GM18873 (cell line): ENCODE data around the gene PCDHB5.
"Not testable (repeated sequence)": the region's sequence is repeated elsewhere in the genome, so short reads cannot be mapped to it uniquely, and the experiment has no call there.

Source experiments
- ATAC-seq: cut with Tn5 transposase; IDR thresholded peaks from one replicate; pipeline ENCODE4 v1.9.1; 2021; ENCODE audit warnings: mild to moderate bottlenecking, moderate library complexity, moderate number of reproducible peaks; ENCODE audit not compliant: unreplicated experiment, low FRiP score

PCDHB5 gene

DNA sequence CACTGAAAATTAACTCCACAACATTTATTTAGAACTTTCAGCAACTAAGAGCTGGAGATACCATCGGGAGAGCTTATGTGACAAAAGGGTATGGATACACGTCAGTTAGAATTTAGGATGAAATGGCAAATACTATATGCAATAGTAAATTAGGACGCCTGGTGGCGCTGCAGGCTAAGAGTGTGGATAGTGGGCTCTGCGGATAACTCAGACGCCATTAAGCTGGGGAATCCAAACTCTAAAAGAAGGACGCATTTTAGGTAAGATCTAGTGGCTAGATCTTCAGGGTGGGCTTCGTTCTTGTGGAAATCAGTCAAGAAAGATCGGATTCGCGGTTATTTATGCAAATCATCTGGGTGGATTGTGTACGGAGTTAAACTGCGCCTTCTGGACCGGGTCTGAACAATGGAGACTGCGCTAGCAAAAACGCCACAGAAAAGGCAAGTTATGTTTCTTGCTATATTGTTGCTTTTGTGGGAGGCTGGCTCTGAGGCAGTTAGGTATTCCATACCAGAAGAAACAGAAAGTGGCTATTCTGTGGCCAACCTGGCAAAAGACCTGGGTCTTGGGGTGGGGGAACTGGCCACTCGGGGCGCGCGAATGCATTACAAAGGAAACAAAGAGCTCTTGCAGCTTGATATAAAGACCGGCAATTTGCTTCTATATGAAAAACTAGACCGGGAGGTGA is at the start of gene PCDHB5:
Gene PCDHB5 (plus strand): TSS at position 177 of the 688 bp plus-strand sequence. CDS start 229 bp downstream, at position 406.
- ATAC-seq: no peak

GRCh38 chr5:141094481-141095262 is 40.3 kb upstream of the PCDHB5 start, which contains the start of gene PCDHB2:
TSS of gene PCDHB2 (plus strand) at chr5:141094615. CDS start at chr5:141094791, 176 bp downstream.
- ATAC-seq: no peak

GRCh38 chr5:141095263-141095641 is 39.8 kb upstream of the PCDHB5 start:
- ATAC-seq: no peak

DNA sequence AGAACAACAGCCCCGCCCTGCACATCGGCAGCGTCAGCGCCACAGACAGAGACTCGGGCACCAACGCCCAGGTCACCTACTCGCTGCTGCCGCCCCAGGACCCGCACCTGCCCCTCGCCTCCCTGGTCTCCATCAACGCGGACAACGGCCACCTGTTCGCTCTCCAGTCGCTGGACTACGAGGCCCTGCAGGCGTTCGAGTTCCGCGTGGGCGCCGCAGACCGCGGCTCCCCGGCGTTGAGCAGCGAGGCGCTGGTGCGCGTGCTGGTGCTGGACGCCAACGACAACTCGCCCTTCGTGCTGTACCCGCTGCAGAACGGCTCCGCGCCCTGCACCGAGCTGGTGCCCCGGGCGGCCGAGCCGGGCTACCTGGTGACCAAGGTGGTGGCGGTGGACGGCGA is 38.8 kb upstream of the PCDHB5 start:
- ATAC-seq: not testable (repeated sequence)

DNA sequence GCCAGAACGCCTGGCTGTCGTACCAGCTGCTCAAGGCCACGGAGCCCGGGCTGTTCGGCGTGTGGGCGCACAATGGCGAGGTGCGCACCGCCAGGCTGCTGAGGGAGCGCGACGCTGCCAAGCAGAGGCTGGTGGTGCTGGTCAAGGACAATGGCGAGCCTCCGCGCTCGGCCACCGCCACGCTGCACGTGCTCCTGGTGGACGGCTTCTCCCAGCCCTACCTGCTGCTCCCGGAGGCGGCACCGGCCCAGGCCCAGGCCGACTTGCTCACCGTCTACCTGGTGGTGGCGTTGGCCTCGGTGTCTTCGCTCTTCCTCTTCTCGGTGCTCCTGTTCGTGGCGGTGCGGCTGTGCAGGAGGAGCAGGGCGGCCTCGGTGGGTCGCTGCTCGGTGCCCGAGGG is 38.4 kb upstream of the PCDHB5 start:
- ATAC-seq: not testable (repeated sequence)

DNA sequence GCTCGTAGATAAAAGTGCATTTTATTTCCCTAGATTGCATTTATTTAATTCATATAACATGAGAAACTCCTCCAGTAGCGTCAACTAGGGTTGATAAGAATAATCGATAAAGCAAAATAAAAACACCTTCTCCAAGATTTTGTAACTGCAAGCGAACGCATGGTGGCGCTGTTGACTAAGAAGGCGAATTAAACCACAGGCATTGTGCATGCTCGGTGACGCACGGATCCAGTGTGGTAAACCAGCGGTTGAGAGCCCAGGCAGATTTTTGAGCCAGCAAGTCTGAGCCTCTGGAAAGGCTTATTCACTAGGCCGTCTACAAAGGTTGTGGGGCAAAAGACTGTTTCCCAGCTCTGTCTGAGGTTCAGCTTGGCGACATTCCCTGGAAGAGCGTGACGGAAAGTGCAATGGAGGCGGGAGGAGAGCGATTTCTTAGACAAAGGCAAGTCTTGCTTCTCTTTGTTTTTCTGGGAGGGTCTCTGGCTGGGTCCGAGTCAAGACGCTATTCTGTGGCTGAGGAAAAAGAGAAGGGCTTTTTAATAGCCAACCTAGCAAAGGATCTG is 34.7 kb upstream of the PCDHB5 start, which contains the start of gene PCDHB3:
Gene PCDHB3 (plus strand): TSS at position 231 of the 563 bp plus-strand sequence. CDS start 177 bp downstream, at position 408.
- no peak for ATAC-seq

DNA sequence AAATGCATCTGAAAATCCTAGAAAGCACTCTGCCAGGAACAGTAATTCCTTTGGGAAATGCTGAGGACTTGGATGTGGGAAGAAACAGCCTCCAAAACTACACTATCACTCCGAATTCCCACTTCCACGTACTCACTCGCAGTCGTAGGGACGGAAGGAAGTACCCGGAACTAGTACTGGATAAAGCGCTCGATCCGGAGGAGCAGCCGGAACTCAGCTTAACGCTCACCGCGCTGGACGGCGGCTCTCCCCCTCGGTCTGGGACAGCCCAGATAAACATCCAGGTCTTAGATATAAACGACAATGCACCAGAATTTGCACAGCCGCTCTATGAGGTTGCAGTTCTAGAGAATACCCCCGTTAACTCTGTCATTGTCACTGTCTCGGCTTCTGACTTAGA is 33.9 kb upstream of the PCDHB5 start:
- no peak for ATAC-seq

- not testable (repeated sequence) for ATAC-seq
Observed at GRCh38 chr5:141102070-141102469, 32.9 kb upstream of the PCDHB5 start.

DNA sequence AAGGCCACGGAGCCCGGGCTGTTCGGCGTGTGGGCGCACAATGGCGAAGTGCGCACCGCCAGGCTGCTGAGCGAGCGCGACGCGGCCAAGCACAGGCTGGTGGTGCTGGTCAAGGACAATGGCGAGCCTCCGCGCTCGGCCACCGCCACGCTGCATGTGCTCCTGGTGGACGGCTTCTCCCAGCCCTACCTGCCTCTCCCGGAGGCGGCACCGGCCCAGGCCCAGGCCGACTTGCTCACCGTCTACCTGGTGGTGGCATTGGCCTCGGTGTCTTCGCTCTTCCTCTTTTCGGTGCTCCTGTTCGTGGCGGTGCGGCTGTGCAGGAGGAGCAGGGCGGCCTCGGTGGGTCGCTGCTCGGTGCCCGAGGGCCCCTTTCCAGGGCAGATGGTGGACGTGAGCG is 32.5 kb upstream of the PCDHB5 start:
- not testable (repeated sequence) for ATAC-seq

GRCh38 chr5:141105350-141105749 is 29.7 kb upstream of the PCDHB5 start:
- ATAC-seq: no peak

- no peak for ATAC-seq
Observed at GRCh38 chr5:141119250-141119649, 15.8 kb upstream of the PCDHB5 start.

DNA sequence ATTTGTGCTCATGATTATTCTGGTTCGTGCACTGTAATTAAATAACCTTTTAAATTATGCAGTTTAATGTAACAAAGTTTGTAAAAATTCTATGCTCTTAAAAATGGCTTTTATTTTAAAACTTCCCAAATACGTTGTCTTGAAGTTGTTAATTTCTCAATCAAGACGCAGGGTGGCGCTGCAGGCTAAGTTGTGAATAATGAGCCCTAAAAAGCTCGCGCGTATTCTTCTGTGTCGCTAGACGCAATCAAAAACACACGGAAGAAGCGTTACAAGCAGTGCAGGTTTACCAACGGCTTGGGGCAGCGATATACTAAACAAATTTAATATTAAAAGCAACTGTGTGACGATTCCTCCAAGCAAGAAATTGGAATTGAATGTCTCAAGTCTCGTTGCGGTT is 13.4 kb upstream of the PCDHB5 start, which contains the start of gene PCDHB4:
Gene PCDHB4 (plus strand): TSS at position 256 of the 400 bp plus-strand sequence. CDS start 181 bp downstream, outside the sequence.
- ATAC-seq: no peak

DNA sequence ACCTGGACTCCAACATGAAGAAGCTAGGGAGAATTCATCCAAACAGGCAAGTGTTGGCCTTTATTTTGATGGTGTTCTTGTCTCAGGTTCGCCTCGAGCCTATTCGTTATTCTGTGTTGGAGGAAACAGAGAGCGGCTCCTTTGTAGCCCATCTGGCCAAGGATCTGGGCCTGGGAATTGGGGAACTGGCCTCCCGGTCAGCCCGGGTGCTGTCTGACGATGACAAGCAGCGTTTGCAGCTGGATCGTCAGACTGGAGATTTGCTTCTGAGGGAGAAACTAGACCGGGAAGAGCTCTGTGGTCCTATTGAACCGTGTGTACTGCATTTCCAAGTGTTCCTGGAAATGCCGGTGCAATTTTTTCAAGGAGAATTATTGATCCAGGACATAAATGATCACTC is 13.0 kb upstream of the PCDHB5 start:
- ATAC-seq: no peak

- not testable (repeated sequence) for ATAC-seq
Observed at GRCh38 chr5:141123396-141124135, 11.4 kb upstream of the PCDHB5 start.

- no peak for ATAC-seq
Observed at GRCh38 chr5:141127305-141127704, 7.7 kb upstream of the PCDHB5 start.

- no peak for ATAC-seq
Observed at GRCh38 chr5:141135718-141136266, 786 bp downstream of the PCDHB5 start.

DNA sequence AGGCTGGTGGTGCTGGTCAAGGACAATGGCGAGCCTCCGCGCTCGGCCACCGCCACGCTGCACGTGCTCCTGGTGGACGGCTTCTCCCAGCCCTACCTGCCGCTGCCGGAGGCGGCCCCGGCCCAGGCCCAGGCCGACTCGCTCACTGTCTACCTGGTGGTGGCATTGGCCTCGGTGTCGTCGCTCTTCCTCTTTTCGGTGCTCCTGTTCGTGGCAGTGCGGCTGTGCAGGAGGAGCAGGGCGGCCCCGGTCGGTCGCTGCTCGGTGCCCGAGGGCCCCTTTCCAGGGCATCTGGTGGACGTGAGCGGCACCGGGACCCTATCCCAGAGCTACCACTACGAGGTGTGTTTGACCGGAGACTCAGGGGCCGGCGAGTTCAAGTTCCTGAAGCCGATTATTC is 2.3 kb downstream of the PCDHB5 start:
- ATAC-seq: not testable (repeated sequence)

GRCh38 chr5:141149812-141150211 is 14.8 kb downstream of the PCDHB5 start, which contains the start of gene PCDHB6:
TSS of gene PCDHB6 (plus strand) at chr5:141150057. CDS start at chr5:141150258, 201 bp downstream.
- ATAC-seq: no peak

GRCh38 chr5:141150224-141150992 is 15.4 kb downstream of the PCDHB5 start:
- no peak for ATAC-seq
